Tibial artery (tissue), 4 donors: Measurements from ENCODE around the gene LRRN2.
A peak's percentile ranks its signal among the peaks of the same experiment; 100 is the strongest.

ENCODE experiments used
- DNase-seq, 2 donors: peaks; one replicate each; pipeline ENCODE4 v3.0.0-alpha.2; 2019
- H3K27ac ChIP-seq, 2 donors: fragments of 200-600 bp; sonication (generic) in 1 of 2; 1 replicate in 1 of 2; 2 replicates in 1 of 2; pipeline ENCODE4 v1.5.1; 2018 to 2019; ENCODE audit warnings: mild to moderate bottlenecking in 1 of 2
- H3K27me3 ChIP-seq, 2 donors: fragments of 200-600 bp; sonication (generic) in 1 of 2; one replicate each; pipeline versions ENCODE4 v1.5.1 to v1.6.0; 2016 to 2019
- H3K36me3 ChIP-seq, 3 donors: fragments of 200-600 bp; sonication (generic) in 2 of 3; one replicate each; pipeline ENCODE4 v1.5.1; 2016 to 2019; ENCODE audit warnings: mild to moderate bottlenecking in 2 of 3
- H3K4me1 ChIP-seq, 4 donors: fragments of 200-600 bp; sonication (generic) in 2 of 4; 1 replicate in 3 of 4; 2 replicates in 1 of 4; pipeline ENCODE4 v1.5.1; 2016 to 2019
- H3K4me3 ChIP-seq, 2 donors: fragments of 200-600 bp; sonication (generic) in 1 of 2; 1 replicate in 1 of 2; 2 replicates in 1 of 2; pipeline ENCODE4 v1.5.1; 2018 to 2019; ENCODE audit warnings: mild to moderate bottlenecking in 2 of 2
- H3K9me3 ChIP-seq, 3 donors: fragments of 200-600 bp; sonication (generic) in 1 of 3; one replicate each; pipeline ENCODE4 v1.5.1; 2016 to 2019
- CTCF ChIP-seq, 2 experiments: fragments of 200-600 bp in 1 of 2; fragments of 450-650 bp in 1 of 2; IDR thresholded peaks; one replicate each; pipeline ENCODE4 v1.5.1; 2017 to 2019; ENCODE audit warnings: antibody characterized with exemption in 2 of 2, mild to moderate bottlenecking in 1 of 2, moderate library complexity in 1 of 2
- intact Hi-C: fragments of 100-400 bp; cut with DNase I; formaldehyde crosslinking; loops from one replicate; pipeline ENCODE4 v1.15.0; 2023; ENCODE audit warnings: low total_unique reads

The LRRN2 gene

GRCh38 chr1:204653590-204654340, 31.8 kb downstream of the LRRN2 start:
- Histone ChIP-seq H3K4me3 (no peak overlapping the region), H3K9me3 (no peaks in the 10 kb centered on the region), H3K27ac (no peak overlapping the region), H3K4me1 (no peaks in the 10 kb centered on the region), H3K27me3 (peaks cover 0 to 22% of the 10 kb centered on the region in 2 donors), H3K36me3 (no peaks in the 10 kb centered on the region)
- no peak for TF ChIP-seq CTCF (IDR thresholded peaks at IDR 0.05)
- intact Hi-C loops = no loop called here
- DNase-seq = no peak

GRCh38 chr1:204652497-204652896, 33.0 kb downstream of the LRRN2 start:
- H3K4me3 ChIP-seq = no peak overlapping the region
- no peaks in the 10 kb centered on the region for H3K4me1 ChIP-seq
- DNase-seq = peak in 1 of 2 donors; percentile 28
- H3K27ac ChIP-seq = no peak overlapping the region
- H3K9me3 ChIP-seq = no peaks in the 10 kb centered on the region
- H3K27me3 ChIP-seq = peaks cover 0 to 25% of the 10 kb centered on the region in 2 donors
- H3K36me3 ChIP-seq = no peaks in the 10 kb centered on the region
- TF ChIP-seq CTCF (IDR thresholded peaks at IDR 0.05) = no peak
- intact Hi-C loops = no loop called here

GRCh38 chr1:204651843-204652421, 33.6 kb downstream of the LRRN2 start:
- Histone ChIP-seq H3K9me3 (no peaks in the 10 kb centered on the region), H3K27me3 (peaks cover 0 to 25% of the 10 kb centered on the region in 2 donors), H3K4me1 (no peaks in the 10 kb centered on the region), H3K4me3 (no peak overlapping the region), H3K27ac (no peak overlapping the region), H3K36me3 (no peaks in the 10 kb centered on the region)
- DNase-seq = peak in 1 of 2 donors; percentile 51
- intact Hi-C loops = no loop called here
- no peak for TF ChIP-seq CTCF (IDR thresholded peaks at IDR 0.05)

- peaks cover 0 to 25% of the 10 kb centered on the region in 2 donors for H3K27me3 ChIP-seq
- no peaks in the 10 kb centered on the region for H3K9me3 ChIP-seq
- no peaks in the 10 kb centered on the region for H3K4me1 ChIP-seq
- H3K4me3 ChIP-seq = no peak overlapping the region
- peak in 1 of 2 donors; percentile 32 for DNase-seq
- no peak for TF ChIP-seq CTCF (IDR thresholded peaks at IDR 0.05)
- intact Hi-C loops = no loop called here
- H3K36me3 ChIP-seq = no peaks in the 10 kb centered on the region
- H3K27ac ChIP-seq = no peak overlapping the region
Measured at GRCh38 chr1:204650911-204651570, 34.5 kb downstream of the LRRN2 start.

- intact Hi-C loops = no loop called here
- peak in 1 of 2 donors; percentile 34 for DNase-seq
- no peaks in the 10 kb centered on the region for H3K36me3 ChIP-seq
- no peaks in the 10 kb centered on the region for H3K4me1 ChIP-seq
- H3K9me3 ChIP-seq = no peaks in the 10 kb centered on the region
- no peak overlapping the region for H3K27ac ChIP-seq
- H3K4me3 ChIP-seq = no peak overlapping the region
- H3K27me3 ChIP-seq = peaks cover 0 to 25% of the 10 kb centered on the region in 2 donors
- TF ChIP-seq CTCF (IDR thresholded peaks at IDR 0.05) = no peak
Measured at GRCh38 chr1:204649721-204650521, 35.6 kb downstream of the LRRN2 start.
